GM12801 (cell line): ENCODE data around the gene NIPAL1.

ENCODE experiments used
- TF ChIP-seq, protein P1 (sequence below): IDR thresholded peaks from one replicate; pipeline ENCODE4 v1.5.1; 2011; ENCODE audit warnings: control low read depth; ENCODE audit not compliant: insufficient read length; ENCODE audit errors: extremely low read depth

Gene NIPAL1

DNA sequence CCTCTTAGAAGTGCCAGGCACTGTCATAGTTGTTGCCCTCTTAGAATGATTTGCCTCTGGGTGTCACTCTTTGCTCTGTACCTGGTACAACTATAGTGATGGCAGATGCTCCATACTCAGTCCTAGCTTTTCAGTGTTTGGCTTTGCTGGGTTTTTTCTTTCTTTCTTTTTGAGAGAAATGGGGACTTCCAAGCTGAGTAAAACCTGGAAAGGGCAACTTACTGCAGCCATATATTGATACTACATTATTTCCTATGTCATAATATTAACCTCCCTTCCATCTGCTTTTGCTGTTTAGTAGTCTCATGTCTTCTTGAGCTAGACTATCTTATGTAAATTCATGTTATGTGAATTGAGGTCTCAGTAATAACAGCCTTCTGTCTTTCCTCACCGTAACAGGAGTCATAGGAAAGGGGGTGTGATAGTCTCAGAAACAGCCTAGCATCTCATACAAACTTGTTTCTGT is 49.0 kb downstream of the NIPAL1 start:
- TF ChIP-seq, protein P1, sequence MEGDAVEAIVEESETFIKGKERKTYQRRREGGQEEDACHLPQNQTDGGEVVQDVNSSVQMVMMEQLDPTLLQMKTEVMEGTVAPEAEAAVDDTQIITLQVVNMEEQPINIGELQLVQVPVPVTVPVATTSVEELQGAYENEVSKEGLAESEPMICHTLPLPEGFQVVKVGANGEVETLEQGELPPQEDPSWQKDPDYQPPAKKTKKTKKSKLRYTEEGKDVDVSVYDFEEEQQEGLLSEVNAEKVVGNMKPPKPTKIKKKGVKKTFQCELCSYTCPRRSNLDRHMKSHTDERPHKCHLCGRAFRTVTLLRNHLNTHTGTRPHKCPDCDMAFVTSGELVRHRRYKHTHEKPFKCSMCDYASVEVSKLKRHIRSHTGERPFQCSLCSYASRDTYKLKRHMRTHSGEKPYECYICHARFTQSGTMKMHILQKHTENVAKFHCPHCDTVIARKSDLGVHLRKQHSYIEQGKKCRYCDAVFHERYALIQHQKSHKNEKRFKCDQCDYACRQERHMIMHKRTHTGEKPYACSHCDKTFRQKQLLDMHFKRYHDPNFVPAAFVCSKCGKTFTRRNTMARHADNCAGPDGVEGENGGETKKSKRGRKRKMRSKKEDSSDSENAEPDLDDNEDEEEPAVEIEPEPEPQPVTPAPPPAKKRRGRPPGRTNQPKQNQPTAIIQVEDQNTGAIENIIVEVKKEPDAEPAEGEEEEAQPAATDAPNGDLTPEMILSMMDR: no peak

DNA sequence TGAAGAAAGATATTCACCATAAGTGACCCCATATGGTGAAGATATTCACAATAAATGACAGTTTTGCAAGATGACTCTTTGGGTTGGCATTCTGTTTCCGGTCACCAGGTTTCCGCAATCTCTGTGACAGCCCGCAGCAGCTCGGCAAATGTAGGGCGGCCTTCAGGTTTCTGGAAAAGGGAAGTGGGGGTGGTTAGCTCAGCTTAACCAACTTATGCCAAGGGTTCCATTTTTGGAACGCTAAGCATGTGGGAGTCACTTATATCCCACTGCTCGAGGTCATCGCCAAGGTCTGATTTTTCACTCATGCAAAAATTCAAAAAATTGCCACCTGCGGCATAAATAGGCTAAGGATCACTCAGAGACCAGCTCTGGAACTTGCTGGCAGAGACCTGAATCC is 51.0 kb downstream of the NIPAL1 start:
- TF ChIP-seq, protein P1: no peak

DNA sequence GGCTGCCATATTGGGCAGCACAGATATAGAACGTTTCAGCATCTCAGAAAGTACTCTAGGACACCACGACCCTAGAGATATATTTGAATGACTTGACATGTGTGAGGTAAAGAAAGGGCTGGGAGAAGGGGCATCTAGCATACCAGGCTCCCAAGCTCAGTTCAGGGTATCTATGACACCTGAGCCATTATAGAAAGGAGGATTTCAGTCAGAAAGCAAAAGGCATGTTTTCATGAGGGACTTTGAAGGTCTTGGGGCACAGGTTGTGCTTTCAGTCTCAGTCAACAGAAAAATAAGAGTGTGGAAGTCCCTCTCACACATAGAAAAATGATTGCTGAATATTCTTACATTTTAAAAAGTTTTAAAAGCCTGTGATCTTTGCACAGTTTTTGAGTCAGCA is 51.6 kb downstream of the NIPAL1 start:
- TF ChIP-seq, protein P1: no peak

DNA sequence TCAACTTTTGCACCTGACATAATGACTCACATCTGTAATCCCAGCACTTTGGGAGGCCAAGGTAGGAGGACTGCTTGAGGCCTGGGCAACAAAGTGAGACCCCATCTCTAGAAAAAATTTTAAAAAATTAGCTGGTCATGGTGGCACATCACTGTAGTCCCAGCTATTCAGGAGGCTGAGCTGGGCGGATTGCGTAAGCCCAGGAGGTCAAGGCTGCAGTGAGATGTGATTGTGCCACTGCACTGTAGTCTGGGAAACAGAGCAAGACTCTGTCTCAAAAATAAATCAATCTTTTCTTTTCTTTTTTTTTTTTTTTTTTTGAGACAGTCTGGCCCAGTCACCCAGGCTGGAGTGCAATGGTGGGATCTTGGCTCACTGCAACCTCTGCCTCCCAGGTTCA is 52.5 kb downstream of the NIPAL1 start:
- TF ChIP-seq, protein P1: no peak

DNA sequence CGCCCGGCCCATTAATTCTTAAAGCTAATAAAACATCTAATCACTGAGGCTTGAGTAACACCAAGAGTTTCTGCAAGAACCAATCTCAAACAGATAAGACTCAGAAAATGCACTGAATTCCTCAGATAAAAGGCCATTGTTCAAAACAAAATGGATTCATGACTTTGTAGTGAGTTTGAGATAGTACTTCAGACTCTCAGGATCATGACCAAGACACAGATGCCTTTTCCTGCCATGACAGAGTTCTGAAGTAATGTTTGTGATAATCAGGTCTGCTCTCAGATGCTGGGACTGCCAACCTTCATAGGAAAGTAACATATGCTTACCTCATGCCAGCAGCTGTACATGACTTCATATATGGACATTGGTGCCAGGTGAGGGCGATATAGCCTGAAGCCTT is 54.6 kb downstream of the NIPAL1 start:
- TF ChIP-seq, protein P1: no peak

DNA sequence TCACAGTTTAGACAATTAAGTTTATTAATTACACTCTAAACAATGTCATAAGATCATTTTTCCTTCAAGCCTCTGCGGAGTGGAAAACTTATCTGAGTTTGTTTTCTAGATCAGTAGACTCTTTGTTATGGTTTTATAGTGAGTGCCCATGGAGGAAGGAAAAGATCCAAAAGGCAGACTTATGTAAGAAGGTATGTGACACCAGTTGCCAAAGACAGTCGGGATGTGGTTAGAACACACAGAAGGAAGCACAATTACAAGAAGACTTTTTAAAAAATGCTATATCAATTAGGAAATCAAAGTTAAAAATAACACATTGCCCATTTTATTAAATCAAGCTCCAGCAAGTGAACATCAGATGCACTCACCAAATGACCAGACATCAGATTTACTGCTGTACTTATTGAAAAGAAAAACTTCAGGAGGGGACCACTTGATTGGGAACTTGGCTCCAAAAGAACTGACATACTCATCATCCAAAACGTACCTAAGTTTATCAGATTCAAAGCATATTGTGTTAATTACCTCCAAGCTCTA is 57.1 kb downstream of the NIPAL1 start:
- TF ChIP-seq, protein P1: no peak

DNA sequence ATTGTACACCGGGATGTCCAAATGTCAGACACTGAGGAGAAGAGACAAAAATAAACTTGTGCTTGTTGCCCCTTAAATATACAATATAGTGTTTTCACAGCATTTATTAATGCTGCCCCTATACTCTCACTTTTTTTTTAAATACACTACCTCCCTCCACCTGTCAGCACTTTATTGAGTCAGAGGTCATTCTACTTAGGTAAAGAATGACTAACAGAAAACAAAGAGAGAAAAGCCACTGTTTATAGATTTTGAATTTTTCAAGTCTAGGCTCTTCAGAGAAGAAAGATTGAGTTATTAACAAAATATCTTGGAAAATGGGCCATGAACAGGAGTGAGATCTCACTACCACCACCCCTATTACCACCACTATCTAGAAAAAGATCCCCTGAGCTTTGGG is 58.1 kb downstream of the NIPAL1 start:
- TF ChIP-seq, protein P1: no peak

DNA sequence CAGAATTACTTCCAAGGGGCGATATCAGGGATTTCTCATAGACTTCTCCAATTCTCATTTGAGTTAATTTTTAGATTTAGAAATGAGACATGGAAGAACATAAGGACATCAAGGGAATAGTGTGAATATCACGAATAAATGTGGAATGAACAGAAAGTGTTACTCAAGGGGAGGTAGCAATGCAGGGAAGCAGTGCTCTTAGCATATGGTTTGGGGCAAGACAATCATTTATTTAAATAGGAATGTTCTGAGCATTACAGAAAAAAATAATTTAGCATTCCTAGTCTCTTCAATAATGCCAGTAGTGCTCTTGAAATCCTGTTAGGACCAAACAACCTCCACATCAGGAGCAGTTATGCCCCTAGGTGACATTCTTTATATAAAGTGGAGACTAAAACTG is 61.9 kb downstream of the NIPAL1 start:
- TF ChIP-seq, protein P1: no peak
